Measurements from ENCODE around the gene ARHGAP24.

DNA sequence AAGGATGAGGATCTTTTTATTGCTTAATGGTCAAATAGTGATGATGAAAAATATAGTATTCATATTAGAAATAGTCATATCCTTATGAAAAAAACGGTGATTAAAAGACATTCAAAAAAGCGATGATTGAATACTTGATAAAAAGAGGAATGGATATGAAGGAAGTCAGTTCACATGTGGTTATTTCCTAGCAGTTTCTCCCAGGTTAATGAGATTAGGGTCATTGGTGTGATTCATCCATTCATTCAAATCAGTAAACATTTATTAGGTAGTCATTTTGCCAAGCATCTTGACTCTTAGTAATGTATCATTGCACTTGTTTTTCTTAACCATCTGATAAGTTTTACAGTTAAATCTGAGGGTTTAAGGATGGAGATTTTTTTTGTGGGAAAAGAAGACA, 294.1 kb downstream of the ARHGAP24 start:
- TF ChIP-seq, protein P1, sequence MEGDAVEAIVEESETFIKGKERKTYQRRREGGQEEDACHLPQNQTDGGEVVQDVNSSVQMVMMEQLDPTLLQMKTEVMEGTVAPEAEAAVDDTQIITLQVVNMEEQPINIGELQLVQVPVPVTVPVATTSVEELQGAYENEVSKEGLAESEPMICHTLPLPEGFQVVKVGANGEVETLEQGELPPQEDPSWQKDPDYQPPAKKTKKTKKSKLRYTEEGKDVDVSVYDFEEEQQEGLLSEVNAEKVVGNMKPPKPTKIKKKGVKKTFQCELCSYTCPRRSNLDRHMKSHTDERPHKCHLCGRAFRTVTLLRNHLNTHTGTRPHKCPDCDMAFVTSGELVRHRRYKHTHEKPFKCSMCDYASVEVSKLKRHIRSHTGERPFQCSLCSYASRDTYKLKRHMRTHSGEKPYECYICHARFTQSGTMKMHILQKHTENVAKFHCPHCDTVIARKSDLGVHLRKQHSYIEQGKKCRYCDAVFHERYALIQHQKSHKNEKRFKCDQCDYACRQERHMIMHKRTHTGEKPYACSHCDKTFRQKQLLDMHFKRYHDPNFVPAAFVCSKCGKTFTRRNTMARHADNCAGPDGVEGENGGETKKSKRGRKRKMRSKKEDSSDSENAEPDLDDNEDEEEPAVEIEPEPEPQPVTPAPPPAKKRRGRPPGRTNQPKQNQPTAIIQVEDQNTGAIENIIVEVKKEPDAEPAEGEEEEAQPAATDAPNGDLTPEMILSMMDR (IDR thresholded peaks at IDR 0.05), result no peak
- TF ChIP-seq POLR2A (IDR thresholded peaks at IDR 0.05), result no peak
